ENCODE measurements around the gene PTS.

The PTS gene

DNA sequence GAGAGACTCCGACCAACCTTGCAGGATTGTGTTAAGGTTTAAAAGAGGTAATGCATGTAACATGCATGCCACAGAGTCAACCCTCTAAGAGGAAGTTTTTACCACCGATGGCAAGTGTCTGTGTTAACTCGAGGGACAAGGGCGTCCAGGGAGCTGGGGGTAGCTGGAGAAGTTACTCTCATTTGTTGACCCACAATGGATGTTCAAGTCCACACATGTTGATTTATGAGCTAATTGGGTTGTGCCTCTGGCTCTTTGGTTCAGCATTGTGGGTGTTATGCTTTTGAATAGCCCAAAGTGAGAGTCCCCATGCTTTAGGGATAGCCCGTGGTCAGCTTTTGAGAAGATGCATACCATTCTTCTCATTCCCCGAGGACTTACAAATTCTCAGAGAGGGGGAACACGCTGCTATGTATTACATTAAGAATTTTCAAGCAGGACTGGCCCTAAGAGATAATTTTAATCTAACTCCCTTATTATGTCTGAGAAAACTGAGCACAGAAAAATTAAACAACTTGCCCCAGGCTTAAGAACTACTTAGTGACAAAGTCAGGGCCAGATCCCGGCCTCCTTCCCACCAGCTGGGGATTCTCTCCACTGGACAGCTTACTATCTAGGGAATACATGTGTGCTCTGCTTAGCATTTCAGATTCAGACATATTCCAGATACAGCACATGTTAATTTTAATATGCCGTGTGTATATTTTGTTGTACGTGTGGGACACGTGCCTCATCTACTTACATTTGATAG lies 39.6 kb downstream of the PTS start:
- no peak for DNase-seq (ENCODE audit: low read depth)

DNA sequence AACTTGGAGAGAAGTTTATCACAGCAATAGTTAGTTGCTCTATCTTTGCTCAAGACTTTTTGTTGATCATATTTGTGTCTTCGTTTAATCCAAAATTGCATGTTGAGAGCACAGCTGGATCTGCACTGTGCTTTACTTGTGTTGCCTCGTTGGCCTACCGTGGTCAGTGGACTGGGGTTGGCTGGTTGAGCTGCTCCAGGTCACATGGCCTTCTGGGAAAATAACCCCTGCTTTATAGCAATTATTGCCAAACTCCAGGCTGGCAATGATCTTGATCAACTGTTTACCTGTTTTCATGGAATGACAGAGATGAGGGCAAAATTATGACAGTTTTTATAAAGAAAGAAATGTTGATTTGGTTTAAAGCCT lies 40.2 kb downstream of the PTS start:
- no peak for DNase-seq (ENCODE audit: low read depth)

DNA sequence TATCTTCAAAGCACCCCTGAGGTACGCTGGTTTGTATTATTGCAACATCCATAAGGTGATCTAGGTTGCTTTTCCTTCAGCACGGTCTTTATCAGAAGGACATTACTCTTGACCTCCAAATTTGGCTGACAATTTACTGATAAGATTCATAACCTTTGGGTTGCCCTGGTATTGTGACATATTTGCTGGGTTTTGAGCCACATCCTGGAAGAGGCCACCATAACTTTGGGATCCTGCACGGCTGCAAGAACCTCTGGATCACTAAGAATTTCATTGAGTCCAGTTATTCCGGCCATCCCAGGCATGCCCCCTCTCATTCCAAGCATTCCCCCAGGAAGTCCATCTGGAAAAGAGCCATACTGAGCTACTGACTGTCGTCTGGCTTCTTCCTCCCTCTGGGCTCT lies 41.0 kb downstream of the PTS start:
- no peak for DNase-seq (ENCODE audit: low read depth)

DNA sequence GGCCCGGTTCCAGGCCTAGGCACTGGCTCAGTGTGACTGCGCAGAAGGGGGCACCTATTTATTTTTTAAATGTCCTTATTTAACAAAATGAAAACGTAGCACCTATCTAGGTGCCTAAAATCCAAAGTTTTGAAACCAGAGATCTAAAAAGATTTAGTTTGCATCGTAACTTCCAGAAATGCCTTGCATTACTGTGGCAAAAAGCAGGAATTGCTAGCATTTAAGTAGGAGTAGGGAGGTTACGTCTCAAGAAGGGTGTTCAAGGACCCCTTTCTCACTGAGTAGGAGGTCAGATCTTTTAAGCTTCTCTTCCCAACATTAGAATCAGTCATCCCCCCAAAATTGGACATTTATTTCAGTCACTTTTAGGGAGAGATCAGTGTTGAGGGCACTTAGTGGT lies 42.2 kb downstream of the PTS start:
- DNase-seq (ENCODE audit: low read depth): no peak

- DNase-seq (ENCODE audit: low read depth): no peak
Measured at GRCh38 chr11:112269139-112269538, 42.9 kb downstream of the PTS start.

GRCh38 chr11:112270551-112271180 lies 44.4 kb downstream of the PTS start:
- no peak for DNase-seq (ENCODE audit: low read depth)

DNA sequence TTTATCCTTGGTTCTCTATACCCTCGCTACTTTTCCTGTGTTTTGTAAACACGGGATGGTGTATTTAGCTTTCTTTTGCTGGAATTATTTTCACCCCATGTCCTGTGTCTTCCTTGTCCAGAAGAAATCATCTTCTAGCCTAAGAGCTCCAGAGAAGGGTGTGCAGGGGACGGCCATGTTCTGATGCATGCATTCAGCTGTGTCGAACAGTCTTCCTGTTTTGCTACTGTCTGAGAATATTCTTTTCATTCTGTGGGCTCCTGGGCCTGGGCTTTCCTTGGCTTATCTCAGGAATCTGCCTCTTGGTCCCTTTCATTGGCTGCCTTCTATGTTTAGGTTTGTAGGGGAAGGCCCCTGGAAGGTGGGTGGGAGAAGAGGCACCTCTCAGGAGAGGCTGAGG lies 45.0 kb downstream of the PTS start:
- no peak for DNase-seq (ENCODE audit: low read depth)

DNA sequence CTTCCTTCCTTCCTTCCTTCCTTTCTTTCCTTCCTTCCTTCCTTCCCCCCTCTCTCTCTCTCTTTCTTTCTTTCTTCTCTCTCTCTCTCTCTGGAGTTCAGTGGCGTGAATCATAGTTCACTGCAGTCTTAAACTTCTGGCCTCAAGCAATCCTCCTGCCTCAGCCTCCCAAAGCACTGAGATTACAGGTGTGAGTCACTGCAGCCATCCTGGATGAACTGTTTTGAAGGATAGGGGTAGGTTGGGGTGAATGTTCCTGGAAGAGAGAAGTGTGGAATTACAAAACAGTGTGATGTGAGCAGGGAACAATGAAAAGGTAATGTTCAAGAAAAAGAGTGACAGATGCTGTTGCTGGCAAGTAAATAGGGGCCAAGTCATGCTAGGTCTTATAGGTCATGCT lies 46.8 kb downstream of the PTS start:
- no peak for DNase-seq (ENCODE audit: low read depth)

GRCh38 chr11:112274007-112274783 lies 48.0 kb downstream of the PTS start:
- no peak for DNase-seq (ENCODE audit: low read depth)

GRCh38 chr11:112277029-112277428 lies 50.8 kb downstream of the PTS start:
- DNase-seq (ENCODE audit: low read depth): no peak

DNA sequence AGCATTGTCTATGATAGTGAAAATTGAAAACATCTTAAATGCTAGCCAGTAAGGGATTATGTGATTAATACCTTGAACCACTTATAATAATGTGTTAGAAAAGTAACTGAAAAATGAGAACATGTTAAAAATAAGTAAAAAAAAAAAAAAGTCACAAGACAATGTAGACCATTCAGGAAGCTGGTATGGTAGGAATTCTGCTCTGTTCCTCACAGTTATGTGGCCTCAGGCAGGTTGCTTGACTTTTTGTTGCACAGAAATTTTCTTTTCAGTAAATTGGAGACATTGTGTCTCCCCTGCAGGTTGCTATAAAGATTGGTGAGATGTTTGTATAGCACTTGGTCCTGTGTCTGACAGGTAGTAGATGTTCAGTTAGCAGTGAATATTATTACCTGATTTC lies 51.7 kb downstream of the PTS start:
- no peak for DNase-seq (ENCODE audit: low read depth)

GRCh38 chr11:112278803-112279202 lies 52.6 kb downstream of the PTS start:
- DNase-seq (ENCODE audit: low read depth): no peak

DNA sequence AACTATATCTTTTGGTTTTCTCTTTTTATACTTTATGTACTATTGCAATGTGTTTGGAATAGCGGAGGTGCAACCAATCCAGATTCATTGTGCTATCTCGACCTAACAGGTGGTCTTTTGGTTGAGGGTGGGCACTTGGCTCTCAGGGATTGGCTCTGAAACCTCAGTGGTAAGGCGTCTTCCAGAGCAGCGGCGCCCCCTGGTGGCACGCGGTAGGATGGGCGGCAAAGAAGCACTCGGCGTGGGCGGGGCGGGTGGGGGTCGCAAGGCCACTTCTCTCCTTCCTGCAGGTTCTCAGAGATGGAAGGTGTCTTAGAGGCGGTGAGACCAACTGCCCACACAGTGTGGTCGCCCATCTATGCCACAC lies 53.7 kb downstream of the PTS start:
- peak; percentile 64 for DNase-seq (ENCODE audit: low read depth)

DNA sequence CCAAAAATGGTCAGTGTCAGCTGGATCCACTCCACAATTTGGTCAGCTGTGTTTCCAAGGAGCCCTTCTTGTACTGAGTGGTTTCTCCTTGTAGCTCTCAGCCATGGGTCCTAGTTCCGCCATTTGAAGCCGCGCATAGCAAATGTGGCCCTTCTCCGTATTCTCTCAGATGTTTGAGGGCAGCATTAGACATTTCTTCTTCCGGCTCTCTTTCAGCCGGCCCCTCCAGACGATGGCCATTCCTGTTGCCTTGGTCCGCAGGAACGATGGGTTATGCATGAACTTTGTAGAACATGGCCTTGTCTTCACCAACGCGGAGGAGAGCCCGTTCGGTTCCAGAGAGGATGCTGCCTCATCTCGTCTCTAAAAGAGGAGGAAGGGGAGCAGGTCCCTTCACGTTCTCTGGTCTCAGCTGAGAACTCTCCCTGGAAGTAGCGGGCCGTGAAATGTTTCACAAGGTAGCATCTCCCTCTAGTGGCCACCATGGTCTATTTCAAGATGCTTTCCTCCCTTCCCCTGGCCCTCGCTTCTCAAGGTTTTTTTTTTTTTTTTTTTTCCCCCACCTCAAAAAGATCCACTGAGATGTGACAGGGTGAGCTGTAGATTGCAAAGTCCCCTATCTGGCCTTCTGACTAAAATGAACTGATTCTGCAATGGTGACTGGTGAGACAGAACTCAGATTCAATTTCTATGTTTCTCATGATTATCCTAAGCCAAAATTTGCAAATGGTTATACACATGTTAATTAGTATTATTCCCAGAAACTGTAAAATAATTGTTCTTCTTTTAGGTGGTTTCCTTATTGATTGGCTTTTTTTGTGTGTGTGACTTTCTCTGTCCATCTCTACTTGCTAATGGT lies 54.3 kb downstream of the PTS start:
- peak; percentile 27 for DNase-seq (ENCODE audit: low read depth)

DNA sequence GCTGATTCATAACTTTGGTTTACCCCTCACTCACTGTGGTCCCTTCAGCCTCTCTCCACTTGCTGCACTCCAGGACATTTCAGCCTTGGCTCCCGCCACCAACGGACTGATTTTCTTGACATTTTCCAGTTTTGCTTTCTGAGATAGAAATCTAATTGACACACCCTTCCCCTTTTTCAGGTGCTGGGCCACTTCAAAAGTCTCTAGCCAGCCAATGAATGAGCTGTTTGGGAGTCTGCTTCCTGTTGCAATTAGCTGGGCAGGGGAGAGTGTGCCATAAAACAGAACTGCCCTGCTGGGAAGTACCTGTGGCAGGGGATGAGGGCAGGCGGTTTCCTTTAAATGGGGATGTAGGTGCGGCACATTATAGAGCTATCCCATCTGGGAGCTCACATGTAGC lies 55.5 kb downstream of the PTS start:
- no peak for DNase-seq (ENCODE audit: low read depth)

Measured in stimulated activated CD8-positive, alpha-beta memory T cell treated with anti-CD3 and anti-CD28 coated beads, Interleukin-15, amount 100 ng/mL, for 1 hour (primary cell).